ENCODE data around the gene USP35. TPM values are rescaled to one million over a fixed set of nuclear protein-coding genes. Genes with fewer than 3 reads are reported as not detected.
A peak's percentile ranks its signal among the peaks of the same experiment; 100 is the strongest.

USP35 gene
- 6.6 and 8.4 TPM in 2 replicates for total RNA-seq

GRCh38 chr11:78188286-78189173 is at the start of gene USP35, which contains the start of gene KCTD21:
Gene USP35, plus strand, starts transcription at chr11:78188919. Its CDS starts 7,327 bp downstream, at chr11:78196246.
Gene KCTD21, minus strand, starts transcription at chr11:78188626. Its CDS starts 14,072 bp downstream, at chr11:78174554.
- TF ChIP-seq CTCF (IDR thresholded peaks at IDR 0.05; ENCODE audit: insufficient read depth, low read length, poor library complexity, severe bottlenecking) = no peak
- DNase-seq (ENCODE audit: low read depth) = peak; percentile 84
- H3K36me3 ChIP-seq (ENCODE audit: control insufficient read depth, insufficient read depth, low read length) = no peaks in the 10 kb centered on the region
- H3K27me3 ChIP-seq (ENCODE audit: control insufficient read depth, insufficient read depth, low read length) = no peaks in the 10 kb centered on the region
- H3K4me3 ChIP-seq (ENCODE audit: low read depth, low read length) = peak within 1 kb of the TSS; percentile 92

GRCh38 chr11:78139422-78140391 is 49.0 kb upstream of the USP35 start, which contains the start of gene ALG8:
Gene ALG8, minus strand, starts transcription at chr11:78139626. Its CDS starts 38 bp downstream, at chr11:78139588.
- no peak for TF ChIP-seq CTCF (IDR thresholded peaks at IDR 0.05; ENCODE audit: insufficient read depth, low read length, poor library complexity, severe bottlenecking)
- peak; percentile 90 for DNase-seq (ENCODE audit: low read depth)
- H3K4me3 ChIP-seq (ENCODE audit: low read depth, low read length) = peak within 1 kb of the TSS; percentile 79
- no peaks in the 10 kb centered on the region for H3K27me3 ChIP-seq (ENCODE audit: control insufficient read depth, insufficient read depth, low read length)
- no peaks in the 10 kb centered on the region for H3K36me3 ChIP-seq (ENCODE audit: control insufficient read depth, insufficient read depth, low read length)

GRCh38 chr11:78140392-78141077 is 48.2 kb upstream of the USP35 start:
- H3K4me3 ChIP-seq (ENCODE audit: low read depth, low read length) = peak overlapping the region; percentile 79
- DNase-seq (ENCODE audit: low read depth) = no peak
- H3K36me3 ChIP-seq (ENCODE audit: control insufficient read depth, insufficient read depth, low read length) = no peaks in the 10 kb centered on the region
- no peaks in the 10 kb centered on the region for H3K27me3 ChIP-seq (ENCODE audit: control insufficient read depth, insufficient read depth, low read length)
- no peak for TF ChIP-seq CTCF (IDR thresholded peaks at IDR 0.05; ENCODE audit: insufficient read depth, low read length, poor library complexity, severe bottlenecking)

- TF ChIP-seq CTCF (IDR thresholded peaks at IDR 0.05; ENCODE audit: insufficient read depth, low read length, poor library complexity, severe bottlenecking) = no peak
Measured at GRCh38 chr11:78145511-78146025, 43.2 kb upstream of the USP35 start.

GRCh38 chr11:78147807-78148206 is 40.9 kb upstream of the USP35 start:
- no peak for DNase-seq (ENCODE audit: low read depth)
- no peaks in the 10 kb centered on the region for H3K27me3 ChIP-seq (ENCODE audit: control insufficient read depth, insufficient read depth, low read length)
- no peak overlapping the region for H3K4me3 ChIP-seq (ENCODE audit: low read depth, low read length)
- no peak for TF ChIP-seq CTCF (IDR thresholded peaks at IDR 0.05; ENCODE audit: insufficient read depth, low read length, poor library complexity, severe bottlenecking)
- H3K36me3 ChIP-seq (ENCODE audit: control insufficient read depth, insufficient read depth, low read length) = peaks cover 1% of the 10 kb centered on the region

More at GRCh38 chr11:78145511-78146025, 43.2 kb upstream of the USP35 start:
- DNase-seq (ENCODE audit: low read depth) = no peak
- Histone ChIP-seq H3K36me3 (ENCODE audit: control insufficient read depth, insufficient read depth, low read length) (no peaks in the 10 kb centered on the region), H3K27me3 (ENCODE audit: control insufficient read depth, insufficient read depth, low read length) (no peaks in the 10 kb centered on the region), H3K4me3 (ENCODE audit: low read depth, low read length) (no peak overlapping the region)

Measured in kidney epithelial cell (primary cell).